GM19025 (cell line): ENCODE measurements around the gene NFIB.

Experiments used
- ATAC-seq: cut with Tn5 transposase; IDR thresholded peaks from one replicate; pipeline ENCODE4 v1.9.1; 2021; ENCODE audit warnings: mild to moderate bottlenecking, low read depth, moderate library complexity; ENCODE audit not compliant: unreplicated experiment

NFIB gene

DNA sequence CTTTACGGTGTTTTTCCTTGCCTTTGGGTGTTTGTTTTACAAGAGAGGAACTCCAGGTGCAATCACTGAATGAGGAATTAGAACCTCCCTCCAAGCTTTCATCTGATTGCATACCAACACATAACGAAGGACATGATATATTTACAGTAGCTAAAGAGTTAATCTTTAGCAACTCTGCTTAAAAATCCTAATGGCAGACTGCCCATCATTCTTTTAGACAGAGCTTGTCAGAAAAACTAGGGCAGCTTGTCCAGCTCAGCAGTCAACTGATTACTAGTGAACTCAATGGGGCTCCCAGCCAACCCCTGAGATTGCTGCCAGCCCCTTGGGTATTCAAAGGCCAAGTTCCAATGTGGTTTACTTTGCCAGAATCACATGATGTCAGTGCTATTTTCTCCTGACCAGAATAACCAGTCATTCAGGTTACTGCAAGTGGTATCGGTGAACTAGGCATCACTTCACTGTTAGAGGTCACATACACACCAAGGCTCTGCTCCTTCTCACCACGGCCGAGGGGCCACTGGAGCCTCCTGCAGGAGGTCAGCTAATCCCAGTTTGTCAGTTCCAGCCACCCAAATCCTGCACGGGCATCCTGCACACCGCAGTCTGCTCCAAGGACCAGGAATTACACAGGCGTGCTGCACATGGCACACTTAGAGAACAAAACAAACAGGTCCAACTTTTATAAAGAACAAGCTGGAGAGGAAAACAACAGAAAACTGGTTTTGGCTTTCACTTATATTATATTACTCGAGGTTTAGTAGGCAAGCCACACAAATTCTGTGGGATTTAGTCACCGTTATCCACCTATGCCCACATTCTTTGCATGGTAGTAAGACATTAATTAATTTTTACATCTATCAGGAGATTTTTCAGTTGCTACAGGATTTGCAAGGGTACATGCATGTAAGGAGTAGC, 62.5 kb downstream of the NFIB start:
- ATAC-seq, result peak; percentile 56

- no peak for ATAC-seq
Observed at GRCh38 chr9:14250794-14251153, 63.2 kb downstream of the NFIB start.

DNA sequence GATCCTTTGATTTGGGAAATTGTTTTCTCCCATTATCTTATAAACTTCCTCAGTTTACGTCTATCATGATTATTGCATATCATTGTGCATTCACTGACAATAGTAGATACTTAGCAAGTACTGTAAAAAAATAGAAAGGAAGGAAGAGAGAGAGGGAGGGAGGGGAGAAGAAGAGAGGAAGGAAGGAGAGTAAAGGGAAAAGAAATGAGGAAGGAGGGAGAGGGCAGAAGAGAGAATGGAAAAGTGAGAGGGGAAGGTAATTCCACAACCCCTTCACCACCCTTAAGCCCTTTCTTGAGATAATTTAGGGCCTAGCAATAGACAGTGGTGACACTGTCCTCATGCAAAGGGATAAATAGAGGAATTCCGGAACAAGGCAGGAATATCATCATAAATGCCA, 64.4 kb downstream of the NFIB start:
- ATAC-seq, result no peak

- no peak for ATAC-seq
Observed at GRCh38 chr9:14248149-14248548, 65.8 kb downstream of the NFIB start.

- ATAC-seq, result no peak
Observed at GRCh38 chr9:14247577-14247976, 66.4 kb downstream of the NFIB start.

DNA sequence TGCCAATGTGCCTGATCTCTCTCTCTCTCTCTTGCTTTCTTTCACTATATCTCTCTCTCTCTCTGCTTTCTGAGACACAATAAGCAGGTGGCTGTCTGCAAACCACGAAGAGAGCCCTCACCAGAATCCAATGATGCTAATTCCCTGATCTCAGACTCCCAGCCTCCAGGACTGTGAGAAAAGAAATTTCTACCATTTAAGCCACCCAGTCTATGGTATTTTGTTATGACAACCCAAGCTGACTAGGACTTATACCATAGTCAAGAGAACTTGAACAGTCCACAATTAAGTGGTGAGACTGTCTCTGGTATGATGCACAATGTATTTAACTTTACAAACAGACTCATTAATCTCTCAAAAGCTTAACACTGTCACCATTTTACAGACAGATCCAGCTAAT, 67.0 kb downstream of the NFIB start:
- ATAC-seq, result no peak

DNA sequence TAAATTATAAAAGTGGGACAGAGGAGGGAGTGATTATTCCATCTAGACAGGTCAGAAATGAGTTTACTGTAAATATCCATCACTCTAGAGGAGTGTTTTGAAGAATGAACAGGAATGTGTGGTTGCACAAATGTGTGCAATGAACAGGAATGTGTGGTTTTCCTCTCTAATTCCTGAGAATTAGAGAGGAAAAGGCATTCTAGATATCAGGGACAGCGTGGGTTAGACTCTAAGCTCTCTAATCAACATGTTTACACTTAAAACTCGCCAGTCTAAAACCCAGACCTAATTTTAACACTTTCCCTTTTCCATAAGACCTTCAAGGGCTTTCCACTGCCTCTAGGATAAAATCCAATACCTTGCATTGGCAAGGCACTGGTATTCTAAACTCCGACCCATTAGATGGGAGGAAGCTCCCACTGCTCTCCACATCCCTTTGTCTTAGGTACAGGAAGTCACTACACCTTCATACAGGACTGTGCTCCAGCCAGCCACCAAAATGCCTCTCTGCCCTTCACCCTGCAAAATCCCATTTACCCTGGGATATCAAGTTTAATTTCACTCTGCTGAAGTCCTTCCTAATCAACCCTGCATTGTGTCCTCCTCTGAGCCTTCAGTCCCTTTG, 67.9 kb downstream of the NFIB start:
- no peak for ATAC-seq

- ATAC-seq, result no peak
Observed at GRCh38 chr9:14243514-14244042, 70.4 kb downstream of the NFIB start.

DNA sequence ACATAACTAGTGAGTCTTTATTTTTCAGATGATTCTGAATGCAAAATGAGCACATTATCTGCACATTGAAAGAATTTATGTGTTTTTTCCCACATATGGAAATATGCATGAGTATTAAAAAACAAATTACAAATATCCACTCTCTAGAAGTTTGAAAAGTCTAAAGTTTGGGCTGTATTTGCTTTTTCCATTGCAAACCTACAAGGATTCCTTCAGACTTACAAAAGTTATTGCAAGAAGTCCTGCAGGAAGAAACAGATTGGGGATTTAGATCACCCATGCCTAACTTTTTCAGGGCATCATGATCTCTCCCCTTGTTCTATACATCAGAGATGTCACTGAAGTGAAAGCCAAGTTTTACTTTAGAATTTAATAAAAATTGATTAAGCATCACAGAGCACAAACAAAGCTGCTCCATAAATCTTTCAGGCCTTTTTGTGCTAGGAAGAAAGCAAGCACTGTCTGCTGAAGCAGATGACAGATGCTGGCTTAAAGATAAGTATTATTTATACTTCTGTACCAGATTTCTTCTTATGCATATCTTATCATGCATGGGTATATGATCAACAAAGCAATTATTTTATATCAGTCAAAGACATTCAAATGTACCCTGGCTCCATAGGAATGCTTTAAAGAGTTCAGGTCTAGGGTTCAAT, 71.7 kb downstream of the NFIB start:
- no peak for ATAC-seq

DNA sequence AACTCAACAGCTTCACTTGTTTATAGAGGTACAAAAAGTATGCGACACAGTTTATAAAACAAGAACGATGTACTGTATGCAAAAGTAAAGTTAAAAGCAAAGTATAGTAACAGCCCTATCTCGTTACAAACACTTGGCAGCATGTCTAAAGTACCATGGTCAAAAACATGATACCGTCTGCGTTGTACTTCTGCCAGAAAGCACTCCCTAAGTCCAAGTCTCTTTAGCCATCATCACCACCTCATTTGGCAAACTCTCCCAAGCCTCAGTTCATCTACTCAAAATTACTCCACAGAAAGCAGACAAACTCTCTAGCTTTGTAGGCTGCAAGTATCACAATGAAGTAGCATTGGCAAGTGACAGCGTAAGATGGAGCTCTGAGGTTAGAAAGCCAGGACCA, 73.4 kb downstream of the NFIB start:
- no peak for ATAC-seq

DNA sequence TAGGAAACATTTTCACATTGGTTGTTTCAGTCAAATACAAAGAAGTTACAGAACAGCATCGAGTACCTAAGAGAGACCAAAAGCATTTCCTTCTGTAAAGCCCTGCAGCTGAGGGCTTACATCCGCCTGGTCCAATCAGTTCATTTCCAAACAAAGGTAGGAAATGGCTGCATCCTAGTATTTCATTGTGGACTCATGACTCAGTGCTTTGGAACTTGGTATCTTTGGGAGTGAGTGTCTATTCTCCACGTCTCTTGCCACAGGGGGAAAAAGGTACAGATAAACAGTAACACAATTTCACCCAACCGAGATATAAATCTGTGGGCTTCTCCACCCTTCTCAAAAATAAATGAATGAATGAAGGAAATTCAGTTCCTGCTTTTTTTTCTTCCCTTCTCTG, 75.4 kb downstream of the NFIB start:
- no peak for ATAC-seq

- ATAC-seq, result no peak
Observed at GRCh38 chr9:14238079-14238478, 75.9 kb downstream of the NFIB start.

GRCh38 chr9:14236591-14236990, 77.3 kb downstream of the NFIB start:
- no peak for ATAC-seq

DNA sequence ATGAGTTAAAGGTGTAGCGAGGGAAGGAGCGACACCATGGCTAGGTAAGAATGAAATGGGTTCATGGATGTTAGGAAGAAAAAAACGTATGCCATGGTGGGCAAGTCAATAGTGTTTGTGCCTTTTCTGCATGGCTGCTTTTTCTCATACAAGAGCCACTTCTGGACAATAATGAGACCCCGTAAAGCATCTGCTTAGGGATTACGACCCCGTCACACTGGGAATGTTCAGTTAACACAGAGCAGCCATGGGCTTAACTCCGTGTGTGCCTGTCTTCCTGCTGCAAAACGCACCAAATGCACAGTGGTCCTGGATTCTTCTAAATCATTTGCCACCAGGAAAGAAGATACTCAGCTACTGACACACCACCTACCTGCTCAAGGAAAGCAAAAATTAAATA, 81.8 kb downstream of the NFIB start:
- no peak for ATAC-seq

- no peak for ATAC-seq
Observed at GRCh38 chr9:14231196-14231990, 82.5 kb downstream of the NFIB start.

DNA sequence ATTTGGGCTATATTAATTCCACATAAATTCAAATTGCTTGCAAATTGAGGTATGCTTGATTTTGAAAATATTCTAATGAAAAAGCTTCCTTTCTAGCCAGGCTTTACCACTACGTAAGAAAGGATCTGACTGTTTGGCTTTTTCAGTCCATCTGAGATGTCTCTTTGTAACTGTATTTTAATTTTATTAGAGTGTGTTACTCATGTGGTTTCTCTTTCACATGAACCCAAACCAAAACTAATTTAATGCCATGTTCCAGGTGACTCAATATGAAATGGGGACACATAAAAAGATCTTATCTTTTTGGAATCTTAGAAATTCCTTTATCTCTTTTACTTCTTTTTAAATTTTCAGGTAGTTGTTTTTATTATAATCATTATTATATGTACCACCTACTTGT, 85.3 kb downstream of the NFIB start:
- ATAC-seq, result no peak

- no peak for ATAC-seq
Observed at GRCh38 chr9:14226855-14227532, 86.9 kb downstream of the NFIB start.

GRCh38 chr9:14223081-14223480, 90.9 kb downstream of the NFIB start:
- no peak for ATAC-seq

DNA sequence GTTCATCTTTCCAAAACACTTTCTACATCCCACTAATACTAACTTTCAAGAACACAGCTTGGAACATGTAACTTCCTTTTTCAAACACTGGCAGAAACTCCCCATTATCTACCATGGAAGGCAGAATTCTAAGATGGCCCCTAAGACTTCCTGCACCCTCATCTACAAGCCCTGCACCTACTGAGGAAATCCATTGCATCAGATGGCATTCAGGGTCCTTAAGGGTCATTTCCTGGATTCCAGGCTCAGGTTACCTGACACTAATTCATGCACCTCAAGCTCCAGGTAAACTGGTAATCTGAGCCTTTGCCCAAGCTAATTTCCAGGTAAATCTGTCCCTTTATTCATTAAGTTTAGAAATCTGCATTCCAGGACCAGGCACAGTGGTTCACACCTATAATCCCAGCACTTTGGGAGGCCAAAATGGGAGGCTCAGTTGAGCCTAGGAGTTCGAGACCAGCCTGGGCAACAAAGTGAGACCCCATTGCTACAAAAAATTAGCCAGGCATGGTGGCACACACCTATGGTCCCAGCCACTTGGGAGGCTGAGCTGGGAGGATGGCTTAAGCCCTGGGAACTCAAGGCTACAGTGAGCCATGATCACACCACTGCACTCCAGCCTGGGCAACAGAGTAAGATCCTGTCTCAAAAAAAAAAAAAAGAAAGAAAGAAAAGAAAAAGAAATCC, 91.6 kb downstream of the NFIB start:
- ATAC-seq, result no peak
